D341Med (cell line): Measurements from ENCODE around the gene RIOK2.
"Not testable (repeated sequence)": the region's sequence is repeated elsewhere in the genome, so short reads cannot be mapped to it uniquely, and the experiment has no call there.

Experiments used
- DNase-seq: peaks from one replicate; pipeline ENCODE4 v3.0.0; 2012; ENCODE audit warnings: low spot score

Gene RIOK2

DNA sequence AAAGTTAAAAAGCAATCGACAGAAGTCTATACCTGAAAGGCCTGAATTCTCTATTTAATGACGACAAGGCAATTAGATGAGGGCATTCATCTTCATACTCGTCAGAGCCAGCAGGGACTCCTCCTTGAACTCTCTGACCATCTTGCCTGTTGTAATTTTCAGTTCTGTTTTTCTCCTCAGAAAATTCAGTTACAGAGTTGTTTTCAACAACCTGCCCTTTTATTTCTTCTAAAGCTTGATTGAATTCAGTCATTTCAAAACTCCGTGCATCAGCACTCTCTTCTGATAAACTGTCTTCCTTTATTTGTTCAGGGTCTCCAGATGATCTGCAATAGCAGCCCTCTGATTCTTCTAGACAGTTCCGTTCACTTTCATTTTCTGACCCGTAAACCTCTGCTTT lies 15.6 kb downstream of the RIOK2 start:
- DNase-seq: no peak

DNA sequence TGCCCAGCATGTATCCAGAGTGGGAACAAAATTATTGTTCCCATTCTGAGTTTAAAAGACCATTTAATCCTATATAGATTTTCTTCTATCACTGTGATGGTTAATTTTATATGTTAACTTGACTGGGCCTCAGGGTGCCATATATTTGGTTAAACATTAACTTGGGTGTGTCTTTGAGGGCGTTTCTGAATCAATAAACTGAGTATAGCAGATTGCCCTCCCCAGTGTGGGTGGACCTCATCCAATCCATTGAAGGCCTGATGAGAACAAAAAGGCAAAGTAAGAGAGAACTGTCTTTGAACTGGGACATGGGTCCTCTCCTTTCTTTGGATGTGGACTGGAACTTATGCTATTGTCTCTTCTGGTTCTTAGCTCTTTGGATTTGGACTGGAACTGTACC lies 17.3 kb downstream of the RIOK2 start:
- DNase-seq: no peak

DNA sequence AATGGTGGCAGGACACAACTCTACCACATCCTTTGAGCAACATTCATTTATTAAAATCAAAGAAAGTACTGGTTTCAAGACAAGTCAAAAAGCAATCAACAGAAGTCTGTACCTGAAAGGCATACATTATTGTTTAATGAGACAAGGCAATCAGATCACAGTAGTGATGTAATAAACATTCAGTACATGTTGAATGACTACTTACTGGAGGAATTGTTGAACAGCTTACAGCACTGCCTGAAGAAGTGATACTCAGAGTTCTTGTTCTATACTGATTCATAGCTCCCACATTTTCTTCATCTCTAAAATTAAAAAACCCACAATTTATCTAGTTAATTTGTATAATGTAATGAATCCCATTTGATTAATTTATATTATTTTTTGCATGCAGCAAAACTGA lies 18.2 kb downstream of the RIOK2 start:
- no peak for DNase-seq

DNA sequence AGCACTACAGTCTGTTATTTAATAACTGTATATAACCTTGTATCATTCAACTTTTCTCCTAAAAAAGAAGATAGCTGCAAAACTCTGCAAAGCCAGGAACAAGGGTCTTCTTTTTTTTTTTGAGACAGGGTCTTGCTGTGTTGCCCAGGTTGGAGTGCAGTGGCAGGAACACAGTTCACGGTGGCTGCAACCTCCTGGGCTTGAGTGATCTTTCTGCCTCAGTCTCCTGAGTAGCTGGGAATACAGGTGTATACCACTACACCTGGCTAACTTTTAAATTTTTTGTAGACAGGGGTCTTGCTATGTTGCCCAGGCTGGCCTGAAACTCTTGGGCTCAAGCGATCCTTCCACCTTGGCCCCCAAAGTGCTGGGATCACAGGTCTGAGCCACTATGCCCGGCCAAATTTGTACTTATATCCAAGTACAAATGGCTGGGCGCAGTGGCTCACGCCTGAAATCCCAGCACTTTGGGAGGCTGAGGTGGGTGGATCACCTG lies 19.2 kb downstream of the RIOK2 start:
- no peak for DNase-seq

DNA sequence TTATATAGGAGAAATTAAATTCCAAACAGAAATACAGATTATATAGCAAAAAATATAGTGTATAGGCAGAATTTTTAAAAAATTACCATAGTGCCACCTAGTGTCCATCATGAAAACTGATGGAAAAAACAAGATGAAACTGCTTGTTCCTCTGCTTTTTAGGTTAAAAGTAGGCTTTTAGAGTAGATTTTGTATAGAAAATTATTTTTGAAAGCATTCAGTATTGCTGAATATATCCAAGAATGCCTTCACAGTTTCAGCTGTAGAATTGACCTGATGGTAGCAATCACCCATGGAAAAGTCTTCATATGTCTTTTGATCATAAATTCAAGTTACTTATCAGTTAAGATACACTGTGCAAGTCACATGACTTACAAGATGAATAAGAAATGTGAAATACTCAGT lies 19.7 kb downstream of the RIOK2 start:
- no peak for DNase-seq

DNA sequence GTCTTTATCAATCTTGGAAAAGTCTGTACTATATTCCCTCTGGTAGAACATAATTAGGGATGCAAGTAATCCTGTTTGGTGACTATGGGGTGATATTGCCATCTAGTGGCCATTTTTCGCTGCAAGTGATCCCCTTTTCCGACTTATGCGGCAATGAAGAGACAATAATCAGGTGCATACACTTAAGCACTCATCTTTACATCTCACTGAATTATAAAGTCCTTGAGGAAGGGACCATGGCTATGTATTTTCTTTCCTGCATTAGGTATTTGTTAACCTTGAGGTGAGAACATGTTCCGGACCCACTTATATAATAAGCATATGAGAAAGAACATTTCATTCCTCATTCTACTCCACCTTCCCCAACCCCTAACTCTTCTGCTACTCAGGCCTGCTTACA lies 21.0 kb downstream of the RIOK2 start:
- DNase-seq: peak; percentile 55

DNA sequence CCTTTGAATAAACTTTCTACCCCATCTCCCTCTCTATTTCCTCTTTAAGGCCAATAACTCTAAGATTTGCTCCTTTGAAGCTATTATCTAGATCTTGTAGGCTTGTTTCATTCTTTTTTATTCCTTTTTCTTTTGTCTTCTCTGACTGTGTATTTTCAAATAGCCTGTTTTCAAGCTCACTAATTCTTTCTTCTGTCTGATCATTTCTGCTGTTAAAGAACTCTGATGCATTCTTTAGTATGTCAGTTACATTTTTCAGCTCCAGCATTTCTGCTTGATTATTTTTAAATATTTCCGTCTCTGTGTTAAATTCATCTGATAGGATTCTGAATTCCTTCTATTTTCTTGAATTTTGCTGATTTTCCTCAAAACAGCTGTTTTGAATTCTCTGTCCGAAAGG lies 25.4 kb downstream of the RIOK2 start:
- no peak for DNase-seq

DNA sequence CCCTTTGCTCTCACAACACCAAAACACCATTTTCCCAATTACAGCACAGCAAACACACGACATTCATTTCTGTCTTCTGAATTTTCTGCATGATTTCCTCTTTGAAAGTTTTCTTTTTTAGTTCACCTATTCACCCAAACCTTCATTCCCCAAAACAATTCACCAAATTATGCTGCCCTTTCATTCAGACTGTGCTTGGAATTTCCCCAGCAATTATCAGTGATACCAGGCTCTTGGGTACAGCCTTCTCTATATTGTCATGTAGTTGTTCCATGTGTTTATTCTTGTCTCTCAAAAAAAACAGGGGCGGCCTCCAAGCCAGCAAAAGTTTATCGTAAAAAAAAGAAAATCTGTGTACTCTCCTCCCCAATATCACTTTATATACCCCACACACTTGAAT lies 31.7 kb downstream of the RIOK2 start:
- DNase-seq: no peak

DNA sequence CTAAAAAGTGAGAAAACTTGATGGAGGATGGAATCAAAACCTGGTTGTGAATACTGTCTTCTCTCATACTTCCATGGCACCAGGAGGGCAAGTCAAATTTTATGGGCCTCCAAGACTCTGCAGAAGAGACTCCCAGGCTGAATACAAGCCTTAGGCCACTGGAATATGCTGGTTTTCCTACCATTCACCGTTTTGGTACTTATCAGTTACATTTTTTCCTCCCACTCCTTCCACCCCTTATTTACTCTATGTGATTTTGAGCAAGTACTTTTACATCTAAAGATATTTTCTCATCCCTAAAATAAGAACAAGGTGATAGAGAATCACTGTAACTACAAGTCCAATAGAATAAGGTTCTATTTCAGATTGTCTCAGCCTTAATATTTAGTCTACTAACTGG lies 32.6 kb downstream of the RIOK2 start:
- DNase-seq: no peak

DNA sequence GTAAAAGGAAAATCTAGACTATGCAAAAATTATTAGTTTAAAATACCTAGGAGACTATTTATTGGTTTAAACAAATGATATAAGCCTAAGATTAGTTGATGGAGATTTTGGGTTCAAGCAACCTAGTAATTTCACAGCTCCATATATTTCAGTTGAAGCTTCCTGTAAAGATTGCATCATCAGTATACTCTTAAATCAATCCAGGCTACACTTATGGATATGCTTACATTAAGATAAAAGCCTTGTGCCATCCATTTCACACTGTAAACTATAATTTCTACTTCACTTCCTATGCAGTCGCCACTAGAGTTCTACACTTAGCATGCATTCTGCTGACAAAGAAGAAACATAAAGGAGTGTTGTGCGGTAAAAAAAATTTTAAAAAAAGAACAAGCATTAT lies 33.3 kb downstream of the RIOK2 start:
- no peak for DNase-seq

DNA sequence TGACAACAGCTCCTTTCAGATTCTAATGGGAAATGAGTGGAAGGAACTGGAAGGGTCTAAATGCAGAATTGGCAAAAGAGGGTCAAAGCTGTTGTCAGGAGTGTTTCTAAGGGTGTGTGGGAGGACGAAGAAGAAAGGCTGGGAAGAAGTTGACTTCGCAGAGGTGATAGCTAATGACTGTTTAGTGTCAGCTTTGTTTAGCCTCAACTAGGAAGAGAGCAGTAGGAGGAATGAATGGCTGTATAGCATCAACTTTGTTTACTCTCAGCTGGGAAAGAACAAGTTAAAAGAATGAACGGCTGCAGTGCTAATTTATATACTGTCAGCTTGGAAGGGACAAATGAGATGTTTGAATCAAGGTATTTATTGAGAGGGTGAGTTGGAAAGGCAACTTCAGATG lies 34.8 kb downstream of the RIOK2 start:
- no peak for DNase-seq

DNA sequence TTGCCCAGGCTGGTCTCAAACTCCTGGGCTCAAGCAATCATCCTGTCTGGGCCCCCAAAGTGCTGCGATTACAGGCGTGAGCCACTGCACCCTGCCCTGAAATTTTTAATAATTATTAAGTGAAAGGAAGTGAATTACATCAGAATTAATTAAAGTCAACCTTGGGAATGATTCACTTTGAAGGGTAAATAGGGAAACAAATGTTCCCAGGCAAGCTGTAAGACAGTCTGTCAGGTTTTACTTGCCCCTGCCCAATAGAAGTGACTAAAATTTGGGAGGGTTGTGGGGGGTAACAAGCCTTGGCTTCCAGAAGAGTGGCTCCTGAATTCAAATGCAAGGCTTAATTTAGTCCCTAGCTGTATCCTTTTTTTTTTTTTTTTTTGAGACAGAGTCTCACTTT lies 39.3 kb downstream of the RIOK2 start:
- DNase-seq: no peak

DNA sequence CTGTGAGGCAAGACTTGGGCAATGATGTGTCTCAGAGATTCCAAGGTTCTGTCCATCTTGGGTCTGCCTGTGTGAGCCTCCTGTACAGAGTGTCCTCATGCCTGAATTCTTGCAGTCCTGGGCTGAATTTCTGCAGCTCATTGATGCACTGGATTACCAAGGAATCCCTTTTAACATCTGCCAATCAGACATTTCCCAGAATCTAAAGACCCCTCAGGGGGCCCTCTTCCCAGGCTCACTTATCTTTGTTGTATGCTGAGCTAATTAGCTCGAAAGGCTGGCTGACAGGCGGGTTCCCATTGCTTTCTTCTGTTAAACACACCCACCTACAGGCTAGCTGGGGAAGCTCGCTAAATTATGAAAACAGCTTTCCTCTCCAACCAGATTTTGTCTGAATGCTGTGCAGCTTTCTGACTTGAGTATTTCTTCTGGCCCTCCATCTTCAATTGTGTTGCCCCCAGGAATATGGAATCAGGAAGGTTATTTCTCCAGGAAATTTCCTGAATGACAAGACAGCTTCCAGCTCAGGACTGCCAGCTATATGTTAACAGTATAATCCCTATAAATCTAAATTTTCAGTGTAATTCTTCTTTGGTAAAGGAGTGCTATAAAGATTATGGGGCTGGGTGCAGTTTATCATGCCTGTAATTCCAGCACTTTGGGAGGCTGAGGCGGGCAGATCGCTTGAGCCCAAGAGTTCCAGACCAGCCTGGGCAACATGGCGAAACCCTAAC lies 40.4 kb downstream of the RIOK2 start, which contains the start of gene LIX1:
LIX1 (minus strand) TSS at position 91 of the 734 bp plus-strand sequence; CDS start at position 56, 35 bp downstream.
- DNase-seq: peak; percentile 70

DNA sequence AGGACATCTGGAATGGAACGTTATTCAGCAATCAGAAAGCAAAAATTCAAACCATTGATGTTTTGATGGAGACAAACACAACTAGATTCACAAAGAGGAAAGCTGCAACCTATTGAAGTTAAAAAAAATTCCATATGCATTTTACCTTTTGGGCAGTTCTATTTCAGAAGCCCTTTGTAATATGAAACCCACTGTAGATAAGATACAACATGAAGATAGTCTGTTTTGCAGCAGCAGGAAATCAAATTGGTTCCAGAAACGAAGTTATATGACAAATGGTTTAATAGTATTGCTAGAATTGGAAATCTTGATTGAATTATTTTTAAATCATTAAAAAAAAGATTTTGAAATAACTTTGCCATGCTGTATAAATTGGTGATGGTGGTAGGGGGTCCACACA lies 41.5 kb downstream of the RIOK2 start:
- DNase-seq: no peak

DNA sequence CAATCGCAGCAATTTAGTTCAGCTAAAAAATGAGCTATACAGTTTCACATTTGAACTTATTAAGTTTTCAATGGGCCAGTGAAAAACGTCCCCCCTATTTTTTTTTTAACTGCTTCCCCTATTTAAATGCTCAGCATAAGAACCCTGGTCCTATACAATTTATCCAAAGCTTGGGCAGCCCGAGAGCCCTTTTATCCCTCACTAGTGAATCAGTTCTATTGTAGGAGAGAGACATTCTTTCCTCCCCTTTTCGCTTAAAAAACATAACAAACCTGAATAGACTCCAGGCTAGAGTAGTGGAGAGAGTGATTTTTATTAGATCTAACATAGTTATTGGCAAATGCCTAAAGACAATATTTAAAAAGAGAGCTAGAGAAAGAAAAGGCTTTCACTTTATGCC lies 42.0 kb downstream of the RIOK2 start:
- DNase-seq: no peak

DNA sequence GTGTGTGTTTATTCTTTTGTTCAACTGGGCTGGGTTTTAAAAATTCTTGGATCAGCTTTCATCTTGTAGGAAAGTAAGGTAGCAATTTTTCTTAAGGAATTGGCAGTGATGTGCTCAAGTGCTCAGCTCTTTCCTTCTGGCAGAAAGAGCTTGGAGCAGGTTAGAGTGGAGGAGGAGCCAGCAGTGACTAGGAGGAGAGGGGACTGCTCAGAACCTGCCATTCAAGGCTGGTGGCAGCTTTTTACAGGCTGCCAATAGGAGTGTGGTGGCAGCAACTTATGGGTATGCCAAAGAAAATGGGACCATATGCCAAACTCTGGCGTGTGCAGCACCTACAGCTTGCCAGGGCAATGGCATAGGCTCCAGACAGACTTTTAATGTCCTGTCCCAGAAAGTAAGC lies 42.8 kb downstream of the RIOK2 start:
- not testable (repeated sequence) for DNase-seq

DNA sequence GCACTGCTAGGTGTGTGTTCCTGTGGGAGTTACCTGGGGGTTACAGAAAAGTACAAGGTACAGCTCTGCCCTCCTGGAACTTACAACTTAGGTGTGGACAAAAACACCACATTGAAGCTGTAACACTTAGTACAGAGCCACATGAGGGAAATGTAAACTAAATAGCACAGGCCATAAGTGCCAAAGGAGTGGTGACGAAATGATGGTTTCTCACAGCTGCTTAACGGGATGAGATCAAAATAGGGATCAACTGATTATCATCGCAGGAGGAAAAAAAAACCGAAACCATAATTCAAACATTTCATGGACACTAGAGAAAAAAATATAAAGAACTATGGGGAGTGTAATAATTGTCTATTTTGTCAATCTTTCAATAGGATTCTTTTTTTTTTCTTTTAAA lies 46.6 kb downstream of the RIOK2 start:
- no peak for DNase-seq

DNA sequence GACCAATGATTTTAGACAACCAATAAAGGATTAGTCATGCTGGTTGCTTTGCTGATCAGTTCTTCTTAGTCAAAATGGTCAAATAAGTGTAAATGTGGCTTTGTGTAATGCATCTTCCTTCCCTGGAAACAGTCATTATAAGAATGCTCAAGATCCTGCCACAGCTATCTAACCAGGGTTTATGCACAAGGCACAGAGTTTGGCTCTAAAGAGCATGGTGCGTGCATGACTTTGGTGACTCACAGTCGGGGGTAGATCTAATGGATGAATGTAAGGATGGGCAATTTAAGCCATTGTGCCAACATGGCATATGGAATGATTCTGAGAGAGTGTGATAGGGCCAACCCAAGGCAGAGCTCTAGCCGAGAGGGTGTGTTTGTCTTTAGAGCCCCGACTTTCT lies 47.2 kb downstream of the RIOK2 start:
- DNase-seq: no peak

DNA sequence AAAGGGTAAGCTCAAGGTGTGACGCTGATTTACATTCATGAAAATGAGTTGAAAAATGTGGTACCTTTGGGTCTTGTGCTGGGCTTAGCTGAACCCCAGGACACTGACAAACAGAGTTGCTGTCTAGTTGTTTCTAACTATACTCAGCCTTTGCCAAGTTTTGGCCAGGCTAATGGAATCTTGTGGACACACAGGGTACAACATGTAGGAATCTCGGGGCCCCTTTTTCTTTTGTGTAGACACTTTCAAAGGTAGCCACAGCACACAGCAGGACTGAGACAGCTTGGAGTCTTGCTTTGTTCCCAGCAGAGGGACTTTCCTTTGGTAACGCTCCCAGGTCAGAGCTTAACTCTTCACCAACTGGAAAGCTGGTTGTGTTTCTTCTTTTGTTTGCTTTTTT lies 48.4 kb downstream of the RIOK2 start:
- no peak for DNase-seq

DNA sequence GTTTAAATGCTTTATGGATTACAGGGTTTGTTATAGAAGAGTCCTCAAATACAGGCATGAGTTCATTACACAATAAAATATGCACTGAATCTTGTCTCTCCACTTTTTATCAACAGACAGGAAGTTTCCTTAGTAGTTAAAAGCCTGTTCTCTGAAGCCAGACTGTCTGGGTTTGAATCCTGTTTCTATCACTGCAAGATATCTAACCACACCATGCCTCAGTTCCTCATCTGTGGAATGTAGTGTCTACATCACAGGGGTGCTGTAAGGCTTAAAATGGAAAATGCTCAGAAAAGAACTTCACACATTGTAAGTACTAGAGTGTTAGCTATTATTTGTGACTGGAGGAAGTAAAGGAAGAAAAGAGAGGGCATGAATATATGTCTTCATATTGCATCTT lies 49.9 kb downstream of the RIOK2 start:
- DNase-seq: no peak

DNA sequence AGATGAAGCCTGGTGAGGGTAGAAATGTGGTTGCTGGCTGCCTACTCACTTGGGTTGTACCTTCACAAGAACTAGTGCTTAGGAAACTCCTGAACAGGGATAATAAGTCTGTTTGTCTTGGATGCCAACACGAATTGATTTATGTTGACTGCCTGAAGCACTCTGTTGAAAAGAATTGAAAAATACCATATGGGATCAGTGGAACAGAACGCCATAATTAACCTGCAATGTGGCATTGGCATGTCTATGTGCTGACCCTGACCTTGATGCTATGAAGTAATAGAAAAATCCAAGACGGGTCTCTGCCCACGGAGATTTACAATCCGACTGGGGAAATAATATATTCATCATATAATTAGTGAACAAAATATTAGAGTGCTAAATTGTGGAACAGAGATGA lies 51.1 kb downstream of the RIOK2 start:
- DNase-seq: no peak

DNA sequence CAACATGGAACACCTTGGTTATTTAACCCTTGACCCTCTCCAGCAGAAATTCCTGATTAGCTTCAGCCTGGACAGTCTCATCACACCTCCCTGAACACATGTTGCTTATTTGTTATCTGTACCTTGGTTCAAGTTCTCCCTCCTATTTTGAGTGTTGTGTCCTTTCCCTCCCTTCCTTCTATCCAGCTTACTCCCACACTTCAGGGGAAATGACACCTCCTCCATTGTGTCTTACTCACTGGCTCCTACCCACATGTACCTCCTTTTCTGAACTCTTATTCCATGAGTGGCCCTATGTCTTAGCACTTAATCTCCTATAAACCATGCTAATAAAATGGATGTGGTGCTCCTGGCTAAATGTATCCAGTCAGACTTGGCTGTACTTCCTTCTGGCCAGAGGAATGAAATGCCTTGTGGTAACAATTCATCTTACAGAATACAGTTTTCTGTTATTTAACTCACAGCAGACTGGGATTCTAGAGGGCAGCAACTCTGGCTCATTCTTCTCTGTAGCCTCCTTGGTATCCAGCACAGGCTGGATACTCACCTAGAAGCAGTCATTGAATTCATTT lies 51.8 kb downstream of the RIOK2 start:
- no peak for DNase-seq

DNA sequence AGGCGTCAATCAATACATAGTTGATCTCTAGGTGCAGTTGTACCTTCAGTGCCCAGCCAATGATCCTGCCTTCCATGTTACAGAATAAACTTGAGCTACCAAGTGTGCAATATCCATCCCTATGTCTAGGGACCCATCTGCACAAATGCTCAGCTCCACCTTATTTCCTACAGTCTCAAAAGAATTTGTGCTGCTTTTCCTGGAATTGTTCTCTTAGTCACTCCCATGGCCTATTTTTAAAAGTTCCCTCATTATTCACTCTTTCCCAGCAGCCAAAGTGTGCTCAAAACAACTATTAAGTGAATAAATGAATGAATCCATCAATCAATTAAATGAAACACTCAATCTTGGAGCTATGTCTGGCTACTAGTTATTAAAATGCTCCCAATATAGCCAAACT lies 55.3 kb downstream of the RIOK2 start:
- DNase-seq: no peak

DNA sequence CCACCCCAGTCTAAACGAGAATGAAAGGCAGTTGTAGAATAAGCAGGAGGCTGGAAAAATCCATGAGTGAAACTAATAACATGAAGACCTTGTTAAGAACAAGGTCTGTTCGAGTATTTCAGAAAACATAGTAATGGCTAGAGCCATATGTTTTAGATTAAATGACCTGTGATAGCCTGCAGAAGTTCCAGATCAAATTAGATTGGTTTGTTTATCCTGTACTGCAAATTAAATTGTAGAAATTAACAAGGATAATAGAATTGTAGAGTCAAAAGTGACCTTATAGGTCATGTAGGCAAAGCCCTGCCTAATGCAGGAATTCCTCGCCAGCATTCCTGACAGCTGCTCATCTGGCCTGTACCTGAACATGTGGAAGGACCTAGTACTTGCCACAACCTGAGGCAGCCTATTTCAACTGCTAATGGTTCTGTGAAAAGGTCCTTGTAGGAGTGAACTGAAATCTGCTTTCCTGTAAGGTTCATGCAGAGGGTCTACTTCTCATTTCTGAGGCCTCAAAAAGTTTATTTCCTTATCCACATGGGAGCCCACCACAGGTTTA lies 57.8 kb downstream of the RIOK2 start:
- no peak for DNase-seq
